DMS114 treated with DMSO at 0.1 percent for 48 hours (cell line): ENCODE measurements around the gene STAT5A.
"Not testable (repeated sequence)": the region's sequence is repeated elsewhere in the genome, so short reads cannot be mapped to it uniquely, and the experiment has no call there.

Experiments used
- DNase-seq: peaks from one replicate; lab custom pipeline; 2025; ENCODE audit not compliant: unreplicated experiment; lab: John Stamatoyannopoulos, UW

Gene STAT5A

GRCh38 chr17:42287977-42288802 is at the start of gene STAT5A:
Gene STAT5A, plus strand, starts transcription at chr17:42288498. Its CDS starts 914 bp downstream, at chr17:42289412.
- no peak for DNase-seq

GRCh38 chr17:42239576-42239975 is 48.7 kb upstream of the STAT5A start:
- not testable (repeated sequence) for DNase-seq

GRCh38 chr17:42240201-42240600 is 48.1 kb upstream of the STAT5A start:
- DNase-seq, result no peak

GRCh38 chr17:42240863-42241262 is 47.4 kb upstream of the STAT5A start:
- not testable (repeated sequence) for DNase-seq

- DNase-seq, result no peak
These were observed 46.4 kb upstream of the STAT5A start for GRCh38 chr17:42241871-42242270.

- DNase-seq, result no peak
These were observed 44.8 kb upstream of the STAT5A start for GRCh38 chr17:42243493-42243982.

GRCh38 chr17:42244116-42244515 is 44.2 kb upstream of the STAT5A start:
- not testable (repeated sequence) for DNase-seq

- not testable (repeated sequence) for DNase-seq
These were observed 43.1 kb upstream of the STAT5A start for GRCh38 chr17:42245183-42245582.

- DNase-seq, result no peak
These were observed 41.8 kb upstream of the STAT5A start for GRCh38 chr17:42246515-42246914.

GRCh38 chr17:42247734-42248133 is 40.6 kb upstream of the STAT5A start:
- no peak for DNase-seq

GRCh38 chr17:42248351-42249179 is 39.7 kb upstream of the STAT5A start:
- DNase-seq, result no peak

GRCh38 chr17:42249681-42250446 is 38.4 kb upstream of the STAT5A start:
- DNase-seq, result no peak

- no peak for DNase-seq
These were observed 37.2 kb upstream of the STAT5A start for GRCh38 chr17:42251115-42251514.

- no peak for DNase-seq
These were observed 35.4 kb upstream of the STAT5A start for GRCh38 chr17:42252597-42253550.

- DNase-seq, result no peak
These were observed 34.7 kb upstream of the STAT5A start for GRCh38 chr17:42253578-42253977.

- no peak for DNase-seq
These were observed 32.9 kb upstream of the STAT5A start for GRCh38 chr17:42255445-42255844.

GRCh38 chr17:42260318-42260717 is 28.0 kb upstream of the STAT5A start:
- no peak for DNase-seq

GRCh38 chr17:42264366-42264765 is 23.9 kb upstream of the STAT5A start:
- DNase-seq, result not testable (repeated sequence)

GRCh38 chr17:42266462-42266861 is 21.8 kb upstream of the STAT5A start:
- no peak for DNase-seq
